CD4-positive, alpha-beta T cell (primary cell): ENCODE results near the gene PPP1R3C. TPM values are rescaled to one million over a fixed set of nuclear protein-coding genes. Genes with fewer than 3 reads are reported as not detected.

Experiments used
- ATAC-seq: fragments of 200-7000 bp; cut with Tn5 transposase; one replicate; pipeline ENCODE4 v1.10.0; 2022; ENCODE audit warnings: mild to moderate bottlenecking; ENCODE audit not compliant: poor library complexity
- CTCF ChIA-PET: fragments of 350-600 bp; sonication (Branson Sonifier 250); formaldehyde crosslinking; loops from one replicate; lab custom pipeline; 2021; ENCODE audit warnings: antibody characterized with exemption, inconsistent platforms; lab: Charles Lee
- POLR2A ChIA-PET: fragments of 350-600 bp; sonication (Branson Sonifier 250); formaldehyde crosslinking; loops from one replicate; lab custom pipeline; 2021; ENCODE audit warnings: antibody characterized with exemption, inconsistent platforms; lab: Charles Lee
- DNase-seq, 14 experiments: peaks; one replicate each; pipeline ENCODE4 v3.0.0-alpha.2; 2013 to 2020; ENCODE audit warnings: mixed read lengths in 2 of 14
- H3K27ac ChIP-seq, 2 donors: one replicate each; pipeline versions ENCODE4 v1.5.1 to v1.7.0; 2013; ENCODE audit warnings: low read length in 2 of 2, low read depth in 1 of 2, mild to moderate bottlenecking in 1 of 2
- H3K27me3 ChIP-seq, 2 experiments: 1 replicate in 1 of 2; 2 replicates in 1 of 2; pipeline versions ENCODE4 v1.6.1 to v1.7.0; 2013; ENCODE audit warnings: low read length in 2 of 2, control low read depth in 1 of 2, mild to moderate bottlenecking in 1 of 2, moderate library complexity in 1 of 2; ENCODE audit not compliant: insufficient read depth in 2 of 2, control insufficient read depth in 1 of 2
- H3K36me3 ChIP-seq: one replicate; pipeline ENCODE4 v1.6.1; 2013; ENCODE audit warnings: low read length, control low read depth; ENCODE audit not compliant: insufficient read depth
- H3K4me1 ChIP-seq: one replicate; pipeline ENCODE4 v1.6.1; 2013; ENCODE audit warnings: low read length, control low read depth; ENCODE audit not compliant: insufficient read depth
- H3K4me3 ChIP-seq: one replicate; pipeline ENCODE4 v1.5.1; 2013; ENCODE audit warnings: mild to moderate bottlenecking, low read length, moderate library complexity
- H3K9me3 ChIP-seq, 2 experiments: 1 replicate in 1 of 2; 2 replicates in 1 of 2; pipeline versions ENCODE4 v1.6.1 to v1.7.0; 2013; ENCODE audit warnings: low read length in 2 of 2, mild to moderate bottlenecking in 2 of 2, control low read depth in 1 of 2, moderate library complexity in 1 of 2; ENCODE audit not compliant: control insufficient read depth in 1 of 2, insufficient read depth in 1 of 2
- H3K27ac Mint-ChIP-seq: one replicate; pipeline ENCODE4 v1.8.0; 2020; ENCODE audit warnings: mixed read lengths
- H3K27me3 Mint-ChIP-seq: one replicate; pipeline ENCODE4 v1.8.0; 2021; ENCODE audit warnings: mixed read lengths
- H3K36me3 Mint-ChIP-seq: one replicate; pipeline ENCODE4 v1.8.0; 2021; ENCODE audit warnings: low read depth, mixed read lengths
- H3K4me1 Mint-ChIP-seq: one replicate; pipeline ENCODE4 v1.8.0; 2021; ENCODE audit warnings: low read depth, mixed read lengths
- H3K4me3 Mint-ChIP-seq: one replicate; pipeline ENCODE4 v1.8.0; 2020; ENCODE audit warnings: mild to moderate bottlenecking, mixed read lengths
- H3K9me3 Mint-ChIP-seq: one replicate; pipeline ENCODE4 v1.8.0; 2020; ENCODE audit warnings: mixed read lengths
- CTCF ChIP-seq: fragments of 200-600 bp; IDR thresholded peaks from one replicate; pipeline ENCODE4 v1.8.0; 2022; ENCODE audit warnings: antibody characterized with exemption, mild to moderate bottlenecking
- intact Hi-C, 2 experiments: fragments of 100-400 bp; cut with DNase I in 1 of 2; cut with micrococcal nuclease in 1 of 2; formaldehyde crosslinking; loops; one replicate each; pipeline versions ENCODE4 v1.15.1 to v1.9.0; 2023 to 2025; cut with DNase I, micrococcal nuclease
- total RNA-seq, 174 experiments: library from RNA in 2 of 174; stranded (reverse) in 2 of 174; gene quantifications; one replicate each; pipeline ENCODE4 v1.2.3 and lab custom pipeline; 2021 to 2026

Gene PPP1R3C
- total RNA-seq, 2 experiments from 2014 or later, result not detected

- POLR2A ChIA-PET, result no interaction called here
Measured at GRCh38 chr10:91593834-91594233, 39.0 kb downstream of the PPP1R3C start.

DNA sequence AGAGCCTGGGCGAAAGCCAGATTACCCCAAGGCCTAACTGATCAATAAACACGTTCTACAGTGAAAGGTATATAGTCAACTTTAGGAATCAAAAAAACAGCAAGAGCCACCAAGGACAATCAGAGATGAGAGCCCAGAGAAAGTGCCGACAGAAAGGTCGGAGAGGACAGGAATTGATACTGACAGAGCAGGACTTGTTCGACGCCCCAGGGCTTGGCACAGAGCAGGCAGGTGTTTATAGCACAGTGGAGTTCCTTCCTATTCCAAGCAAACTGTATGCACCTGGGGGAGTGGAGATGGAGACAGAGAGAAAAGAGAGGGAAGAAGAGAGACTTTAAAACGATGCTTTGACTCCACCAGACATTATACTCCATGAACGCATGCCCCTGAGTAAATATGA is 39.5 kb downstream of the PPP1R3C start:
- H3K4me3 Mint-ChIP-seq, result no peak overlapping the region
- no peaks in the 10 kb centered on the region for H3K9me3 ChIP-seq
- POLR2A ChIA-PET, result no interaction called here
- TF ChIP-seq CTCF, result no peak
- H3K27ac ChIP-seq, result no peak overlapping the region
- ATAC-seq (no peak), DNase-seq (no peak)
- H3K9me3 Mint-ChIP-seq, result no peaks in the 10 kb centered on the region
- peaks cover 30% of the 10 kb centered on the region for H3K27me3 Mint-ChIP-seq
- H3K36me3 ChIP-seq, result no peaks in the 10 kb centered on the region
- H3K36me3 Mint-ChIP-seq, result no peaks in the 10 kb centered on the region
- peaks cover 0 to 22% of the 10 kb centered on the region in 2 experiments for H3K27me3 ChIP-seq
- intact Hi-C loops, result no loop called here
- CTCF ChIA-PET, result no interaction called here
- no peak overlapping the region for H3K27ac Mint-ChIP-seq
- H3K4me1 ChIP-seq, result no peaks in the 10 kb centered on the region
- no peaks in the 10 kb centered on the region for H3K4me1 Mint-ChIP-seq
- no peak overlapping the region for H3K4me3 ChIP-seq

More at GRCh38 chr10:91593834-91594233, 39.0 kb downstream of the PPP1R3C start:
- H3K4me3 Mint-ChIP-seq, result no peak overlapping the region
- Histone ChIP-seq H3K36me3 (no peaks in the 10 kb centered on the region), H3K9me3 (no peaks in the 10 kb centered on the region), H3K4me3 (no peak overlapping the region), H3K27me3 (peaks cover 0 to 23% of the 10 kb centered on the region in 2 experiments), H3K4me1 (no peaks in the 10 kb centered on the region), H3K27ac (no peak overlapping the region)
- H3K9me3 Mint-ChIP-seq, result no peaks in the 10 kb centered on the region
- no peak for TF ChIP-seq CTCF
- H3K27me3 Mint-ChIP-seq, result peaks cover 29% of the 10 kb centered on the region
- DNase-seq (no peak), ATAC-seq (no peak)
- H3K27ac Mint-ChIP-seq, result no peak overlapping the region
- H3K36me3 Mint-ChIP-seq, result no peaks in the 10 kb centered on the region
- CTCF ChIA-PET, result no interaction called here
- H3K4me1 Mint-ChIP-seq, result no peaks in the 10 kb centered on the region
- intact Hi-C loops, result no loop called here

GRCh38 chr10:91592266-91592975 is 40.5 kb downstream of the PPP1R3C start:
- no peaks in the 10 kb centered on the region for H3K36me3 Mint-ChIP-seq
- intact Hi-C loops, result no loop called here
- no peak overlapping the region for H3K27ac Mint-ChIP-seq
- ChIA-PET CTCF (no interaction called here), POLR2A (no interaction called here)
- peaks cover 30% of the 10 kb centered on the region for H3K27me3 Mint-ChIP-seq
- no peak for ATAC-seq
- Histone ChIP-seq H3K36me3 (no peaks in the 10 kb centered on the region), H3K9me3 (no peaks in the 10 kb centered on the region), H3K4me3 (no peak overlapping the region), H3K27ac (no peak overlapping the region), H3K27me3 (peaks cover 0 to 19% of the 10 kb centered on the region in 2 experiments), H3K4me1 (no peaks in the 10 kb centered on the region)
- H3K4me3 Mint-ChIP-seq, result no peak overlapping the region
- TF ChIP-seq CTCF, result no peak
- no peaks in the 10 kb centered on the region for H3K9me3 Mint-ChIP-seq
- no peak for DNase-seq
- no peaks in the 10 kb centered on the region for H3K4me1 Mint-ChIP-seq
